ENCODE results near the gene CCDC33.

Gene CCDC33

GRCh38 chr15:74235962-74236361 is at the start of gene CCDC33:
Gene CCDC33 (plus strand): TSS chr15:74236326. CDS start chr15:74236720, 394 bp downstream.
- no peak for DNase-seq

DNA sequence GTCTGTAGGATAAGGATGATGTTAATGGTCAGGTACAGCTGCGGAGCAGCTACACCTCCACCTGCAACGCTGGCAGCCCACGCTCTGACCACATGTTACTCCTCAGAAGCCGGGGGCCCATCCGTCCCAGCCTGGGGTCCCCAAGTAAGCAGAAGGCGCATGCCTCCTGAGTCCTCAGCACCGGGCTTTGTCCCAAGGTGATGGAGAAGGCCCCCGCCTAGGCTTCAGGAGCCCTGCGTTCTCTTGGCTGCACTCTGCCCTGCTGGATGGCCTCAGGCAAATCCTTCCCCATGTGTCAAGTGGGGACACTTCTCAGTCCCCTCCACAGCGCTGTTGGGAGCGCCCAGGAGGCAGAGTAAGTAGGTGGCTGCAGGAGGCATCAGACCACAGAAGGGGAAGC is 47.9 kb upstream of the CCDC33 start:
- no peak for DNase-seq

DNA sequence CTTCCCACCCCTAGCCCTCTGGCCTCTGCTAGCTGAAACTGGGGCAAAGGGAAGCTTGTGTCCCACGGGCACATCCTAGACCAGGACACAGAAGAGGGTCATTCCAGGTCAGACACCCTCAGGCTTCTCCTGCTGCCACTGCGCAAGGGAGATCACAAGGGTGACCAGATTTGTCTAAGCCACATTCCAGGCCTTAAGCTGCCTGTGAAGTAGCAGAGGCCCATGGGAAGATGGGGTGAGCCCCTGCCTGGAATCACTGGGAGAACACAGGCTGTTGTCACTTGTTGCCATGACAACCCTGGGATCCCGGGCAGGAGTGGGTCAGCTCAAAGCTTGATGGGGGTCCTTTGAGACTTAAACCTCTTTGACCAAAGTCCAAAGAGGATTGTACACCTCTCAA is 44.3 kb upstream of the CCDC33 start:
- no peak for DNase-seq

DNA sequence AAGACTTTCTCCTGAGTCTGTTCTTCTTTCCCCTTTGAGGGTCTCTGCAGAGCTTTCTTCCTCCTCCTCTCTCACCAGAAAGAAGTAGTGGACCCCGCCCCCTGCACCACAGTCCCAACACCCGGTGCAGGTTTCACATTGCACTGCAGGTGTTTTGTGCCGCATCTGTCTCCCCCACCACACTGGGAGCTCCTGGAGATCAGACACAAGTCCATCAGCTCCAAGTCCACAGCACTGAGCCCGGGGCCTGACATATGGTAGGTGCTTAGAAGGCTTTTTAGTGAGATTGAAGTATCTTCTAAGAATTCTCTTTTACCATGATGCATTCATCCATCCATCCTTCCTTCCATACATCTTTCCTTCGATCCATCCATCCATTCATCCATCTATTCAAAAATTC is 43.4 kb upstream of the CCDC33 start:
- DNase-seq, result no peak

DNA sequence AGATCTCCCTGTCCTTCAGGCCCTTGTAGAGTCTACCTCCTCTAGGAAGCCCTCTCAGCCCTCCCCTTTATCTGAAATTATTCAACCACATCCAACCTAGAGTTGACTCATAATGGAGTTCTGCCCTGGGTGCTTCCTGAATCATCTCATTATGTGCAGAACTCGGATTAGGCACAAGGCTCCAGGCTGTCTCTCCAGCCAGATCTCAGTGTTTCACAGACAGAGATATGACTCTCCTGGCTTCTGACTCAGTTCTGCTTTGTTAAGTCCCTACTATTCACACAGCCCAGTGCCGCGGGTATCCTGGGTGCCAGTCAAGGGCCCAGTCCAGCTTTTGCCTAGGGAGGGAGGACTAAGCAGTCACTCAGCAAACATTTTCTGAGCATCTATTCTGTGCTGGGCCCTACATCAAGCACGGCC is 42.8 kb upstream of the CCDC33 start:
- no peak for DNase-seq

DNA sequence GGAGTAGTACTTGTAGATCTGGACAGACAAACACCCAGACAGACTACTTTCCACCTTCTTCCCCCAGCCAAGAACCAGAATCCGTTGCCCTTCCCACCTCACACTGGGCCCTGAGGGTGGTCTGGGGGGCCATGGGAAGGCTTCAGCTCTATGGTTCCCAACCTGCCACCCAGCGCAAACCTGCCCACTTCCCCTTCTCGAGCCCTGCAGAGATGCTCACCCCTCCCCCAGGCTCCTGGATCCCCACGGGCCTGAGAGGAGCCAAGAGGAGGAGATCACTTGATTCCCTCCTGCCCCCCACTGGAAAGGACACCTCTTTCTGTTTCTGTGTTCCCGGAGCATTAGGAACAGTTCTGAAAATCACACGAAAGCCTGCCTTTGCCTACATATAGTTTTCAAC is 42.2 kb upstream of the CCDC33 start:
- DNase-seq, result no peak

DNA sequence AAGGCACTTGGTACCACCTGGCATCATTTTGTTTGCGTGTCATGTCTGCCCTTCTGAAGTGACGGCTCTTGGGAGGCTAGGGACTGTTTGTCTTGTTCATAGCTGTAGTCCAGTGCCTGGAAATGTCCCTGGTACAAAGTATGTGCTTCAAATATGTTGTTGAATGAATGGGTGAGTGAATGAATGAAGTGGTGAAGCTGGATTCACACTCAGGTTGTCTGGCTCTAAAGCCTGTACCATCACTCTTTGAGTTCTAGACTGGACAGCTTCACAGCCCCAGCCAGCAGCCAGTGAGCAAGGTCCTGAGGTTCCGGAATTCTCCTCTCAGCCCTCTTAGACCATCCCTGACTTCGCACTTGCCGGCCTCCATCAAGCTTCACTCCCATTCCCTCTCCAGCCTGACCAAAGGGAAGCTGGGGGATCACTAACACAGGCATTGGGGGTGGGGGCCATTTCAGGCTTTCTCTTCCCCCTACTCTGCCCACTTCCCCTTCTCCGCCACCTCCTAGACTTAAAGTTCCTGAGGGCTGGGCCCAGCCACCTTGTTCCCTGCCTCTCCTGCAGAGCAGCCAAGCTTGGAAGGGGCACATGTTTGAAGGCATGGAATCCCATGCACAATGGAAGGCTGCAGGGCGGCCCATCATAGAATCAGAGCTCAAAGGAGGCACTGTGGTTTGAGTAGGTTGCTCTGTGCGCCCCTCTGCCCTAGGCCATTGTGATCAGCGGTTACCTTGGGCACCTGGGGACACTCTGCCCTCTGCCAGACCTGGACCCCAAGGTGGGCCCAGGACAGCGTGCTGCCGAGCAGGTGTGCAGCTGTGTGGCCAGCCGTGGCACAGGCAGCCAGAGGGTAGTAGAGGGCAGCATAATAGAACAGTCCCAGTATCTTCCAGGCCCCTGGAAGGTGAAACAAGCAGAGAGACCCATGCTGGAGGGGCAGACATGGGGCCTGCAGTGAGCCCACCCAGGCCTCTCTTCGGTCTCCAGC is 41.3 kb upstream of the CCDC33 start:
- no peak for DNase-seq

DNA sequence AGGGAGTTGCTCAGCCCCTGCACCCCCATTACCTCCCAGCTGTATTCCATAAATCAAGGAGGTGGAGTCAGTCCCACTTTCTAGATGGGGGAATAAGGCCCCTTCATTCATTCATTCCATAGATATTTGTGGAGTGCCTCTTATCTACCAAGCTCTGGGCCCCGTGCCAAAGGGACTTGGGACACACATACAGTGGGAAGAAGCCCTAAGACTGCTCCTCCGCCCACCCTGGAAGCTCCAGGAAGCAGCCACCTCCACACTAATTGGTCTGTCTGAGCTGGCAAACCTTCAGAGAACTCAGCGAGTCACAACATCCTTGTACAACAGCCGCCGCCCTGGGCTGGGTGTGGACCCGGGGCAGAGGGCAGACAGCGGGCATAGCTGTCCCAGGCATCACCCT is 40.0 kb upstream of the CCDC33 start:
- no peak for DNase-seq

DNA sequence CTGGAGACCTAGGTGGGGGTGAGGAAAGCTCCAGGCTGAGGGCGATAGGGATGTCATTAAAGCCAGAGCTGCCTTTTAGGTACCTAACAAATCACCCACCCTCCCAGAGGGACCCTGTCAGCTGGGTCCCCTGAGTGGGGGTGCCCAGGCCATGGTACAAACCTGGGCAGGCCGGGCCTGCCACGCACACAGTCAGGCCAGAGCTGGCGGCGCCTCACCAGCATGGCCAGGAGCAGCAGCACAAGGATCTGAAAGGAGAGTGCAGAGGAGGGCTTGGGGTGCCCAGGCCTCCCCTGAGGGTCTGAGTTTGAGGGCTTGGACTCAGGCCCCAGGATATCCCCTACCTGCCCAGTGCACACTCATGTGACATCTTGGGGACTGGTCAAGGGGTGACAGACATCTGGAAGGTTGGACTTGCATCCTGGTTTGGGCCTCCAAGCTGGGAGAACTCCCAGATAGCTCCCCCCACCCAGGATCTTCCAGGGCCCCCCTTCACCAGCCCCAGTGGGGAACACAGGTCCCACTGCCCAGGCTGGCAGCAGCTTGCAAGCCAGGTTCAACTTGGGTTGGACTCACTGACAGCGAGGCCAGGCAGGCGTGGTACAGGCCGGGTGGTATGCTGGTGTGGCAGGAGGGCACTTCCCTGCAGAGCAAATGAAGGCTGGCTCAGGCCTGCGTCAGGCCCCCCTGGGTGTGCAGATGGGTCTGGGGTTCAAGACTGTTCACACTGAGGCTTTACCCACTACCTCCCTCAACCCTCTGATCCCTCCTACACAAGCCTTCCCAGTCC is 38.8 kb upstream of the CCDC33 start:
- no peak for DNase-seq

DNA sequence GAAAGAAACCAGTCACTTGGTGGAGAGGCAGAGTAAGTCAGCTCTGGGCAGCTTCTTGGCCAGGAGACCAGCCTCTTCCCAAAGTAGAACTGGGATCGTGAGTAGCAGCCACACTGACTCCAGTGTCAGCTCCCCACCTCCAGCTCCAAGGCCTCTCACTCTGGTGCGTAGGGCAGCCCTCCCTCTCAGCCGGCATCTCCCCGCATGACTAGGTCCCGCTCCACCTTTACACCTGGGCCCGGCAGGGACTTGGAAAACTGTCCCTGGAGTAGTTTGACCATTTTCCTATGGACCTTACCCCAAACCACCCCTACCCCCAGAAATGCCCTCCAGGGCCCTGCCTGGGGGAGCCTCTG is 36.9 kb upstream of the CCDC33 start:
- DNase-seq, result no peak

DNA sequence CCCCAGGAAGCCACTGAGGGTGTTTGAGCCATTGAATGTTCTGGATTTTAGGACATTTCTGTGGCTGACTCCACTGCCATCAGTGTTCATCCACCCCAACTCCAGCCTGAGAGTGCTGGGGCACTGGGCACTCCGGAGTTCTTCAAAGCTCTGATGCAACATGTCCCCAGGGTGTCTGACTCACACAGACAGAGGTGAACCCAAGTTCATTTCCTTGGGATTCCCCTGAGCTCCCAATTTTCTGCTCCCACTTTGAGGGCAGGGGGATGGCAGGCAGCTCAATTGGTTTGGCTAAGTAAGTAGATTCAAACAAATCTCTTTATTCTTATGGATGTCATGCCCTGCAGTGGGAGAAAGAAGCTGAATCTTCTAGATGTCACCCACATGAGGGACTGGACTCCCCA is 35.7 kb upstream of the CCDC33 start:
- DNase-seq, result no peak

DNA sequence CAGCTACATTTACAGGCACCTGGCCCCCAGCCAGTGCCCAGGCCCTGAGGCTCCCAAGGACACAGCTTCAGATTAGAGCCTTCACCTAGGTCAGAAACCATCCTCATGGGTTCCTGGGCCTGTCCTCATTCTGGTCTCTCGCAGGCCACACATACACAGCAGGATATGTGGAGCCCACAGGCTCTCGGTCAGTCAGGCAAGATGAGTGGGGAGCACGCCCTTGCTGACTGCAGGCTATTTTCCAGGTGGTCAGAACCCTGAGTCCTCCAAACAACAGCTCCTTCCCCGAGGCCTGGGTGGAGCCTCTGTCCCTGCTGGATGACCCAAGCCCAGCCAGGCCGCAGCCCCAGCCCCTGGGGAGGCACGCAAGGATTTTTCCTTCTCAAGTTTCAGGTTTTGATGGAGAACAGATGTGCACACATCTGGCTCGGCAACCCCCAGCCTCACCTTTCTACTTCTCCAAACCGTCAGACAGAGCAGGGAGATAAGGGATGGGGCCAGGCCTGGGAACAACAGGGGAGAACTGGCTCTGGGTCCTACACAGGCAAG is 35.2 kb upstream of the CCDC33 start:
- no peak for DNase-seq

DNA sequence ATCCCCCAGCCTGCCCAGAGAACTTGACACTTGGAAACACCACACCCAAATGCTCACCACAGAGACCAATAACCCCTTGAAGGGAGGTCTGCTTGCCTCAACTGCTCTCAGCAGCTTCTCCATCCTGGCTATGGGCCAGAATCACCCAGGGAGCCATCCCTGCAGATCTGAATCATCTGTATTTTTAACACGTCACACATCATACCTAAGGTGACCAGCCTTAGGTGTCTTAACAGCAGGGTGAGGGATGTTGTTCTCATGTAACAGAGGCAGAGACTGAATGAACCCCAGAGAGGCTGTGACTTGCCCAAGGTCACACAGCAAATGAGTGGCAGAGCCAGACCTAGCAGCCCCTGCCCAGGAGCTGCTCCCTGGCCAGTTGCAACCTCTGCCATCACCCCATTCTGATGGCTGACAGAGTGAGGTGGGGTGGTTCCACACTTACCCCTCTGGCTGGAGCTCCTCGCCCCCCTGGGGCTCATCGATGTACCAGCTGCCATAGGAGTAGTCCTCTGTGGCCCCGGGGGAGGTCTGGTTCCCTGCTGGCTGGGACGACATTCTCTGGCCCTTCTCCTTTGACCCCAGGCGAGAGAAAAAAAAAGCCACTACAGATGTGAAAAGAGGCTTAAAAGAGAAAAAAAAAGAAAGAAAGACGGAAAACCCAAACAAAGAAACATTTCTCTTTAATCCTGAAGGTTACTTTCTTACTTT is 34.3 kb upstream of the CCDC33 start:
- no peak for DNase-seq

DNA sequence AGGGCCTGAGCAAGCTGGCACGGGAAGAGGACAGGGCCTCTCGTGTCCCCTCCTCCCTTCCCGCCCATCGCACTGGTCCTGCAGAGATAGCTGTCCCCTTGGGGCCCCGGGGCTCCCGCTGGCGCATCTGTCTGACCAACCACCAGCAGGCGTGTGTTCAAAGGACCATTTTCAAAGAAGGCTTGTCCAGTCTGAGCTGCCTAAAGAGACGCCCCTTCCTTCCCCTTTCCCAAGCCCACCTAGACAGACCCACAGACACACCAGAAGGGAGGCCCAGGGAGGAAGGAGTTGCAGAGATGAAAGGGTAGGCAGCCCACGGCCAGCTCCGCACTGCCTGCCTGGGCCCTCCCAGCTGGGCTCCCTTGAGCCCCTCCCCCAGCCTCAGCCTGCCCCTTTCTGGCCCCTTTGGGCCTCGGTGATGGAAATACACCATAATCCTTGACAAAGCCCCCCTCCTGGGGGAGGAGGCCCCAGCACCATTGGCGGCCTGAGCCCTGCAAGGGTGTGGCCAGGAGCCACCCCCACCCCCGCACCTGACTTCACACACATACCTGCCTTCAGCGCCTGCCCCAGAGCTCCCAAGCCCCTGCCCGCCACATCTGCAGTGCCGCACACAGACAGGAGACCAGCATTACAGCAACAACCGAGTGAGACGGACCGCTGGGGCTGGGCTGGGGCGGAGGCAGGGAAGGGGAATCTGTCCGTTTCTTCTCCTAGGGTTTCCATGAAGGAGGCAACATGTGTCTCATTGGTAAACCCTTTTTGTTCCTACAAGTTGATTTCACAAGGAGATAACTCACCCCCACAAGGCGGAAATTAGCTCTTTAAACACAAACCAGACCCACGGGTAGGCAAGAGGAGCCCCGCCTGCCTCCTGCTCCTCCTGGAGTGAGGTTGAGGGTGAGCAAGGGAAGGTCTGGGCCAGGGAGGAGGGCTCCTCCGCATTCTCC is 33.4 kb upstream of the CCDC33 start, which contains the start of gene STRA6:
Gene STRA6, minus strand, starts transcription at position 336 of the 950 bp plus-strand sequence. CDS start 520 bp downstream, outside the sequence.
- no peak for DNase-seq

GRCh38 chr15:74203914-74204431 is 32.2 kb upstream of the CCDC33 start:
- no peak for DNase-seq

- no peak for DNase-seq
Measured at GRCh38 chr15:74205582-74205947, 30.6 kb upstream of the CCDC33 start.

GRCh38 chr15:74206801-74207281 is 29.3 kb upstream of the CCDC33 start:
- DNase-seq, result no peak

DNA sequence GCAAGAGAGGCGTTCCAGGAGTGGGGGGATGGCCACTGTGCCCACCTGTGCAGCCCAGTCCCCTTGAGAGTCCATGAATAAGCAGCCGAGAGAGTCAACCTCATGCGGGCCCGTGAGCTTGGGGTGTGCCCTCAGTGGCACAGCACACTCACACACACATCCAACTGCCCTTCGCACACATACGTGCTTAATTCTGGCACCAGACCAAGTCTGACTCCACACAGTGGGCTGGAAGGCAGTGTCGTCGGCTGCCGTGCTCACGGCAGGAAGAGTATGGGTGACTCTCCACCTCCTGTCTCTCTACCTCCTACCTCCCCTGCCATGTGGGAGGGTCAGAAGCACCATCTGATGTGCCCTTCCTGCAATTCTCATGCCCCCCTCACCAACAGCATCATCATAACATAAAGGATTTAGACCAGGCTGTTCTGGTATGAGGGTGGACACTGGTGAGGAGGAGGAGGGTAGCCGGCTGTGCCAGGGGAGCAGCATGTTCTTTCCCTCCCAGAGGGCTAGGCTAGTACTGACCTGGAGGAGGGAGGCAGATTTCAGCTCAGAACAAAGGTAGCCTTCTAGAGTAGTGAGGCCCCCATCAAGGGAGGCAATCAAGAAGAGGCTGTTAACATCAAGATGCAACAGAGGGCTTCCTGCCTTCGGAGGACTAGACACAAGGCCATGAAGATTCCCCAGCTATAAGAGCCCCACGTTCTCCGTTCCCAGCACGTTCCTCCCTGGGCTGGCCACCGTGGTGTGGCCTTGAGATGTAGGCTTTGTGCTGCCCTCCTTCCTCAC is 28.3 kb upstream of the CCDC33 start:
- no peak for DNase-seq

GRCh38 chr15:74208496-74208895 is 27.6 kb upstream of the CCDC33 start:
- no peak for DNase-seq

GRCh38 chr15:74208901-74209559 is 27.1 kb upstream of the CCDC33 start:
- DNase-seq, result no peak

Measured in activated CD4-positive, alpha-beta T cell treated with anti-CD3 and anti-CD28 coated beads, Interleukin-10, Interleukin-2, amounts not matched to agents 100 ng/mL and 50 ng/mL, durations not matched to agents 16 hours and 8 hours (primary cell).